ENCODE results near the gene ABHD3. TPM values are rescaled to one million over a fixed set of nuclear protein-coding genes. Genes with fewer than 3 reads are reported as not detected.

ABHD3 gene
- total RNA-seq, 1 experiment from 2014 or later: 23.3 TPM

DNA sequence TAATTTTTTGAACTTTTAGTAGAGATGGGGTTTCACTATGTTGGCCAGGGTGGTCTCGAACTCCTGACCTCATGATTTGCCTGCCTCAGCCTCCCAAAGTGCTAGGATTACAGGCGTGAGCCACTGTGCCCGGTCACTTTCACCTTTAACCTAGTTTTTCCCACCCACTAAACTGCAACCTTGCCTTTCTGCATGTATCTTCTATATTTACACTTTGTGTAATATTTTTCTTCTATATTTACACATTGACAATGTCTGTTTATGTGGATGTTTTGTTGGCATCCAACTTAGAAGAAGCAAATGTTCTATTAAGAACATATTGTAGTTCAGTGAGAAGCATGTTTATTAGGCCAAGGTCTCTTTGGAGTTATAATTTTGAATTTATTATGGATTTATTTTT is 65.8 kb downstream of the ABHD3 start:
- no TSS peak for BruUV-seq (replicated peaks)
- Histone ChIP-seq H3K27ac (ENCODE audit: low read length) (no peak overlapping the region), H3K9me3 (ENCODE audit: control insufficient read depth, insufficient read depth, low read depth, low read length) (no peaks in the 10 kb centered on the region), H3K4me3 (ENCODE audit: low read depth in 2 of 2, low read length in 2 of 2) (no peak overlapping the region), H3K27me3 (ENCODE audit: control insufficient read depth, insufficient read depth, low read length) (no peaks in the 10 kb centered on the region), H3K36me3 (ENCODE audit: control insufficient read depth, insufficient read depth, low read length) (no peaks in the 10 kb centered on the region), H3K4me1 (ENCODE audit: control insufficient read depth, insufficient read depth, low read length) (no peaks in the 10 kb centered on the region)
- CTCF ChIA-PET: no interaction called here
- intact Hi-C loops (cut with micrococcal nuclease; ENCODE audit: unreplicated experiment) (no loop called here), in situ Hi-C loops (cut with HindIII; ENCODE audit: low pct_unique_long_range_greater_than_20kb, low sequenced_read_pairs) (no loop called here)
- TF ChIP-seq, protein P1, sequence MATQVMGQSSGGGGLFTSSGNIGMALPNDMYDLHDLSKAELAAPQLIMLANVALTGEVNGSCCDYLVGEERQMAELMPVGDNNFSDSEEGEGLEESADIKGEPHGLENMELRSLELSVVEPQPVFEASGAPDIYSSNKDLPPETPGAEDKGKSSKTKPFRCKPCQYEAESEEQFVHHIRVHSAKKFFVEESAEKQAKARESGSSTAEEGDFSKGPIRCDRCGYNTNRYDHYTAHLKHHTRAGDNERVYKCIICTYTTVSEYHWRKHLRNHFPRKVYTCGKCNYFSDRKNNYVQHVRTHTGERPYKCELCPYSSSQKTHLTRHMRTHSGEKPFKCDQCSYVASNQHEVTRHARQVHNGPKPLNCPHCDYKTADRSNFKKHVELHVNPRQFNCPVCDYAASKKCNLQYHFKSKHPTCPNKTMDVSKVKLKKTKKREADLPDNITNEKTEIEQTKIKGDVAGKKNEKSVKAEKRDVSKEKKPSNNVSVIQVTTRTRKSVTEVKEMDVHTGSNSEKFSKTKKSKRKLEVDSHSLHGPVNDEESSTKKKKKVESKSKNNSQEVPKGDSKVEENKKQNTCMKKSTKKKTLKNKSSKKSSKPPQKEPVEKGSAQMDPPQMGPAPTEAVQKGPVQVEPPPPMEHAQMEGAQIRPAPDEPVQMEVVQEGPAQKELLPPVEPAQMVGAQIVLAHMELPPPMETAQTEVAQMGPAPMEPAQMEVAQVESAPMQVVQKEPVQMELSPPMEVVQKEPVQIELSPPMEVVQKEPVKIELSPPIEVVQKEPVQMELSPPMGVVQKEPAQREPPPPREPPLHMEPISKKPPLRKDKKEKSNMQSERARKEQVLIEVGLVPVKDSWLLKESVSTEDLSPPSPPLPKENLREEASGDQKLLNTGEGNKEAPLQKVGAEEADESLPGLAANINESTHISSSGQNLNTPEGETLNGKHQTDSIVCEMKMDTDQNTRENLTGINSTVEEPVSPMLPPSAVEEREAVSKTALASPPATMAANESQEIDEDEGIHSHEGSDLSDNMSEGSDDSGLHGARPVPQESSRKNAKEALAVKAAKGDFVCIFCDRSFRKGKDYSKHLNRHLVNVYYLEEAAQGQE (IDR thresholded peaks at IDR 0.05; ENCODE audit: insufficient read depth in 1 of 2, low read depth in 2 of 2, low read length in 1 of 2): no peak
- TF ChIP-seq POLR2AphosphoS5 (IDR thresholded peaks at IDR 0.05; ENCODE audit: low read depth, low read length) (no peak), TCF7L2 (IDR thresholded peaks at IDR 0.05; ENCODE audit: low read depth, low read length) (no peak), SIN3A (IDR thresholded peaks at IDR 0.05; ENCODE audit: borderline replicate concordance, insufficient read depth, low read depth, low read length) (no peak)
- TF ChIP-seq, protein P2, sequence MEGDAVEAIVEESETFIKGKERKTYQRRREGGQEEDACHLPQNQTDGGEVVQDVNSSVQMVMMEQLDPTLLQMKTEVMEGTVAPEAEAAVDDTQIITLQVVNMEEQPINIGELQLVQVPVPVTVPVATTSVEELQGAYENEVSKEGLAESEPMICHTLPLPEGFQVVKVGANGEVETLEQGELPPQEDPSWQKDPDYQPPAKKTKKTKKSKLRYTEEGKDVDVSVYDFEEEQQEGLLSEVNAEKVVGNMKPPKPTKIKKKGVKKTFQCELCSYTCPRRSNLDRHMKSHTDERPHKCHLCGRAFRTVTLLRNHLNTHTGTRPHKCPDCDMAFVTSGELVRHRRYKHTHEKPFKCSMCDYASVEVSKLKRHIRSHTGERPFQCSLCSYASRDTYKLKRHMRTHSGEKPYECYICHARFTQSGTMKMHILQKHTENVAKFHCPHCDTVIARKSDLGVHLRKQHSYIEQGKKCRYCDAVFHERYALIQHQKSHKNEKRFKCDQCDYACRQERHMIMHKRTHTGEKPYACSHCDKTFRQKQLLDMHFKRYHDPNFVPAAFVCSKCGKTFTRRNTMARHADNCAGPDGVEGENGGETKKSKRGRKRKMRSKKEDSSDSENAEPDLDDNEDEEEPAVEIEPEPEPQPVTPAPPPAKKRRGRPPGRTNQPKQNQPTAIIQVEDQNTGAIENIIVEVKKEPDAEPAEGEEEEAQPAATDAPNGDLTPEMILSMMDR (IDR thresholded peaks at IDR 0.05): no peak
- DNase-seq (ENCODE audit: low read depth, low spot score) (no peak), ATAC-seq (no peak)
- POLR2A ChIA-PET: no interaction called here

DNA sequence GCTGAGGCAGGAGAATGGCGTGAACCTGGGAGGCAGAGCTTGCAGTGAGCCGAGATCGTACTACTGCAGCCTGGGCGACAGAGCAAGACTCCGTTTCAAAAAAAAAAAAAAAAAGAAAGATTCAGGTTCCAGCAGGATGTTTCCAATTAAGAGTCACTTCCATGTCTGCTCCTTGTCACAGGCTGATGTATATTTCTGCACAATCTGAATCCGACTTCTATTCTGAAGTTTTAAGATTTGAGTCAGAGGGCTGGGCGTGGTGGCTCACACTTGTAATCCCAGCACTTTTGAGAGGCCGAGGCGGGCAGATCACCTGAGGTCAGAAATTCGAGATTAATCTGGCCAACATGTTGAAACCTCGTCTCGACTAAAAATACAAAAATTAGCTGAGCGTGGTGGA is 67.8 kb downstream of the ABHD3 start:
- Histone ChIP-seq H3K4me3 (ENCODE audit: low read depth in 2 of 2, low read length in 2 of 2) (no peak overlapping the region), H3K36me3 (ENCODE audit: control insufficient read depth, insufficient read depth, low read length) (peaks cover 2% of the 10 kb centered on the region; the same call in 1 of the 2 replicates), H3K27me3 (ENCODE audit: control insufficient read depth, insufficient read depth, low read length) (no peaks in the 10 kb centered on the region), H3K9me3 (ENCODE audit: control insufficient read depth, insufficient read depth, low read depth, low read length) (no peaks in the 10 kb centered on the region), H3K27ac (ENCODE audit: low read length) (no peak overlapping the region), H3K4me1 (ENCODE audit: control insufficient read depth, insufficient read depth, low read length) (no peaks in the 10 kb centered on the region)
- ChIA-PET CTCF (no interaction called here), POLR2A (interaction anchor here (0.6 kb wide), 1 partner anchor 442 kb away, joined by 6 read pairs; no protein-coding TSS in a partner anchor)
- DNase-seq (ENCODE audit: low read depth, low spot score) (no peak), ATAC-seq (no peak)
- TF ChIP-seq SIN3A (IDR thresholded peaks at IDR 0.05; ENCODE audit: borderline replicate concordance, insufficient read depth, low read depth, low read length) (no peak), TCF7L2 (IDR thresholded peaks at IDR 0.05; ENCODE audit: low read depth, low read length) (no peak), POLR2AphosphoS5 (IDR thresholded peaks at IDR 0.05; ENCODE audit: low read depth, low read length) (no peak)
- TF ChIP-seq, protein P2 (IDR thresholded peaks at IDR 0.05): no peak
- TF ChIP-seq, protein P1 (IDR thresholded peaks at IDR 0.05; ENCODE audit: insufficient read depth in 1 of 2, low read depth in 2 of 2, low read length in 1 of 2): no peak
- intact Hi-C loops (cut with micrococcal nuclease; ENCODE audit: unreplicated experiment): no loop called here
- BruUV-seq (replicated peaks): no TSS peak
- in situ Hi-C loops (cut with HindIII; ENCODE audit: low pct_unique_long_range_greater_than_20kb, low sequenced_read_pairs): no loop called here

Data from Panc1 (cell line).